HCT116 (cell line): Measurements from ENCODE around the gene MAEA.

Source experiments
- CTCF ChIP-seq, 3 experiments: fragments of 200-600 bp in 1 of 3; sonication (generic) in 1 of 3; IDR thresholded peaks in 2 of 3; conservative IDR thresholded peaks in 1 of 3; 2 replicates each; pipeline ENCODE4 v1.5.1; 2012 to 2017; ENCODE audit warnings: low read depth in 2 of 3, low read length in 2 of 3, antibody characterized with exemption in 1 of 3, borderline replicate concordance in 1 of 3, control low read depth in 1 of 3, mild to moderate bottlenecking in 1 of 3, mixed read lengths in 1 of 3, mixed run types in 1 of 3, moderate library complexity in 1 of 3; ENCODE audit not compliant: insufficient read depth in 1 of 3
- EZH2 ChIP-seq: fragments of 200-600 bp; sonication (generic); IDR thresholded peaks from 2 replicates; pipeline ENCODE4 v1.6.1; 2017; ENCODE audit warnings: antibody characterized with exemption, mixed run types
- EZH2phosphoT487 ChIP-seq: fragments of 200-600 bp; IDR thresholded peaks from 2 replicates; pipeline ENCODE4 v1.6.1; 2018; ENCODE audit warnings: antibody characterized with exemption, borderline replicate concordance
- POLR2A ChIP-seq: IDR thresholded peaks from 2 replicates; pipeline ENCODE4 v1.7.0; 2011; ENCODE audit warnings: borderline replicate concordance; ENCODE audit not compliant: insufficient read depth, insufficient read length; ENCODE audit errors: extremely low read depth
- POLR2AphosphoS5 ChIP-seq: IDR thresholded peaks from 2 replicates; pipeline ENCODE4 v1.6.1; 2011; ENCODE audit warnings: mild to moderate bottlenecking, low read depth, low read length, moderate library complexity
- SRF ChIP-seq: IDR thresholded peaks from 2 replicates; pipeline ENCODE4 v1.6.1; 2012; ENCODE audit warnings: low read depth
- TCF7L2 ChIP-seq: IDR thresholded peaks from 2 replicates; pipeline ENCODE4 v1.7.0; 2011; ENCODE audit warnings: borderline replicate concordance, inconsistent platforms; ENCODE audit not compliant: insufficient read depth, insufficient read length; ENCODE audit errors: extremely low read depth
- YY1 ChIP-seq: IDR thresholded peaks from 2 replicates; pipeline ENCODE4 v1.6.1; 2011; ENCODE audit warnings: low read length, low read depth, moderate library complexity, mild to moderate bottlenecking; ENCODE audit not compliant: insufficient replicate concordance; ENCODE audit errors: extremely low read depth

DNA sequence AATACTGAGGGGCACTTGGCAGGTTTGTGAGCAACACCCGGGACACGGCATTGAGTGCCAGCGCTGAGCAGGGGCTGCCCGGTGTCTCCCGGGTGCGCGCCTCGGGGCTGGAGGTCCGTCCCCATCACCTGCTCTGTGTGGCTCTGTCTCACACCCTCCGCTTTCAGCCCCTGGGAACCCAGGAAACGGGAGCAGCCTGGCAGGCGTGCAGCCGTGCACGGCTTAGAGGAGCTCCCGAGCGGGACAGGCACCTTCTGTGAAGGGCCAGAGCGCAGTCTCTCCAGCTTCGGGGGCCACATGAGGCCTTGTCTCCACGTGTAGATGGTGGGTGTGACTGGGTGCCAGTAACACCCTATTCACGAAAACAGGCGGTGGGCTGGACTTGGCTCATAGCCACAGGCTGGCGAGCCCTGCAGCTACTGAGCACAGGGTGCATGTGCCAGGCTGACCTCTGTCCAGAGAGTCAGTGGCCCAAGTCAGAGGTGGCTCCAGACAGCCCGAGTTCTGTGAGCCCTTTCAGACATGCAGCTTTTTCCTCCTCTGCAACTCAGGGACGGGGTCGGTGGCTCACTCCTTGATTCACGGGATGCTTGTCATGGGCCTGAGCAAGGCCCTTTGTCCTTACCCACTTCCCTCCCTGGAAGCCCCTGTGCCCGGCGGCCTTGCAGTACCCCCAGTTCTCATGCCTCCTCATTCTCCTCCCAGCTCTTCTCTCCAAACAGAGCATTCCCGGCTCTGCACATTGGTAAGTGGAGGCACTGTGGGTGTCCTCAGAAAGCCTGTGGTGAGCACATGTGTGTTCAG is 80.8 kb downstream of the MAEA start:
- TF ChIP-seq YY1 (no peak), EZH2 (no peak), POLR2AphosphoS5 (no peak), CTCF (IDR thresholded peaks at IDR 0.05 in 2 of 3, conservative IDR thresholded peaks at IDR 0.05 in 1 of 3; ENCODE audit: borderline replicate concordance in 1 of 3, insufficient read depth in 1 of 3, low read depth in 2 of 3, low read length in 2 of 3) (no peak), EZH2phosphoT487 (no peak), TCF7L2 (no peak), POLR2A (no peak), SRF (no peak)
